Activated naive CD4-positive, alpha-beta T cell (primary cell): ENCODE results near the gene SPINK8.
"Not testable (repeated sequence)": the region's sequence is repeated elsewhere in the genome, so short reads cannot be mapped to it uniquely, and the experiment has no call there.

Experiments used
- DNase-seq, 4 experiments: peaks; one replicate each; lab custom pipeline; 2025; lab: John Stamatoyannopoulos, UW

SPINK8 gene

GRCh38 chr3:48333346-48334245, at the start of gene SPINK8:
Gene SPINK8, minus strand, starts transcription at chr3:48333661. Its CDS starts 5,320 bp downstream, at chr3:48328341.
- not testable (repeated sequence) for DNase-seq

- DNase-seq = no peak
These were observed 39.5 kb upstream of the SPINK8 start for GRCh38 chr3:48372862-48373435.

GRCh38 chr3:48372377-48372770, 38.9 kb upstream of the SPINK8 start:
- no peak for DNase-seq

GRCh38 chr3:48371651-48372376, 38.4 kb upstream of the SPINK8 start, which contains the start of gene FBXW12:
Gene FBXW12, plus strand, starts transcription at chr3:48372219. Its CDS starts 549 bp downstream, at chr3:48372768.
- no peak for DNase-seq

- no peak for DNase-seq
These were observed 36.9 kb upstream of the SPINK8 start for GRCh38 chr3:48370333-48370713.

GRCh38 chr3:48369693-48370332, 36.4 kb upstream of the SPINK8 start:
- no peak for DNase-seq

- no peak for DNase-seq
These were observed 33.7 kb upstream of the SPINK8 start for GRCh38 chr3:48367201-48367600.

GRCh38 chr3:48364840-48365239, 31.4 kb upstream of the SPINK8 start:
- DNase-seq = no peak

- DNase-seq = no peak
These were observed 28.5 kb upstream of the SPINK8 start for GRCh38 chr3:48361928-48362327.

GRCh38 chr3:48356419-48356818, 23.0 kb upstream of the SPINK8 start:
- DNase-seq = no peak

GRCh38 chr3:48353987-48354386, 20.5 kb upstream of the SPINK8 start:
- no peak for DNase-seq

- no peak for DNase-seq
These were observed 19.1 kb upstream of the SPINK8 start for GRCh38 chr3:48352546-48352945.

- no peak for DNase-seq
These were observed 14.0 kb upstream of the SPINK8 start for GRCh38 chr3:48347500-48347899.

GRCh38 chr3:48345946-48346572, 12.6 kb upstream of the SPINK8 start:
- DNase-seq = no peak

- DNase-seq = no peak
These were observed 11.5 kb upstream of the SPINK8 start for GRCh38 chr3:48344867-48345507.

- DNase-seq = no peak
These were observed 10.0 kb upstream of the SPINK8 start for GRCh38 chr3:48343432-48343831.

- no peak for DNase-seq
These were observed 5.2 kb upstream of the SPINK8 start for GRCh38 chr3:48338635-48339034.

- not testable (repeated sequence) for DNase-seq
These were observed 4.1 kb upstream of the SPINK8 start for GRCh38 chr3:48337536-48337935.

- DNase-seq = not testable (repeated sequence)
These were observed 1.8 kb upstream of the SPINK8 start for GRCh38 chr3:48335286-48335685.

- DNase-seq = no peak
These were observed 1.1 kb upstream of the SPINK8 start for GRCh38 chr3:48334605-48335004.
